Neural cell (in vitro differentiated cells): ENCODE measurements around the gene ACE.

Experiments
- CTCF ChIP-seq: fragments of 450-650 bp; IDR thresholded peaks from 2 replicates; pipeline ENCODE4 v1.5.1; 2014; ENCODE audit warnings: antibody characterized with exemption, mild to moderate bottlenecking, moderate library complexity; ENCODE audit not compliant: poor library complexity, severe bottlenecking
- EP300 ChIP-seq: fragments of 450-650 bp; conservative IDR thresholded peaks from 2 replicates; pipeline ENCODE4 v1.6.1; 2014; ENCODE audit warnings: antibody characterized with exemption, mild to moderate bottlenecking, moderate library complexity; ENCODE audit not compliant: poor library complexity, severe bottlenecking
- EZH2 ChIP-seq: fragments of 200-600, 300-800 bp; shearing (Covaris generic), sonication (generic); IDR thresholded peaks from 2 replicates; pipeline ENCODE4 v1.6.1; 2014; ENCODE audit warnings: antibody characterized with exemption, low read length, borderline replicate concordance, mild to moderate bottlenecking; ENCODE audit not compliant: insufficient read depth, poor library complexity, severe bottlenecking
- MXI1 ChIP-seq: fragments of 450-650 bp; conservative IDR thresholded peaks from 2 replicates; pipeline ENCODE4 v1.6.1; 2014; ENCODE audit warnings: antibody characterized with exemption, mild to moderate bottlenecking; ENCODE audit not compliant: poor library complexity, severe bottlenecking
- POLR2AphosphoS5 ChIP-seq: IDR thresholded peaks from 2 replicates; pipeline ENCODE4 v1.6.1; 2012
- RAD21 ChIP-seq: fragments of 450-650 bp; conservative IDR thresholded peaks from 2 replicates; pipeline ENCODE4 v1.6.1; 2014; ENCODE audit warnings: antibody characterized with exemption, mild to moderate bottlenecking, moderate library complexity
- REST ChIP-seq: IDR thresholded peaks from 2 replicates; pipeline ENCODE4 v1.6.1; 2012; ENCODE audit warnings: borderline replicate concordance
- SMC3 ChIP-seq: fragments of 450-650 bp; conservative IDR thresholded peaks from 2 replicates; pipeline ENCODE4 v1.6.1; 2014; ENCODE audit warnings: antibody characterized with exemption, mild to moderate bottlenecking, moderate library complexity; ENCODE audit not compliant: poor library complexity
- TAF1 ChIP-seq: IDR thresholded peaks from 2 replicates; pipeline ENCODE4 v1.6.1; 2012; ENCODE audit warnings: low read depth

GRCh38 chr17:63526861-63527260 lies 50.0 kb downstream of the ACE start:
- no peak for TF ChIP-seq CTCF
- no peak for TF ChIP-seq RAD21
- no peak for TF ChIP-seq EZH2
- no peak for TF ChIP-seq REST
- no peak for TF ChIP-seq EP300
- no peak for TF ChIP-seq SMC3
- no peak for TF ChIP-seq POLR2AphosphoS5
- TF ChIP-seq TAF1 = no peak
- no peak for TF ChIP-seq MXI1
